ENCODE measurements around the gene GOLT1A. TPM values are rescaled to one million over a fixed set of nuclear protein-coding genes. Genes with fewer than 3 reads are reported as not detected.

The GOLT1A gene
- total RNA-seq, 4 donors from 2014 or later = 0.91 to 1.5 TPM; not detected in 2

GRCh38 chr1:204232526-204232925 is 18.7 kb upstream of the GOLT1A start:
- TF ChIP-seq POLR2A (IDR thresholded peaks at IDR 0.05) (no peak), CTCF (IDR thresholded peaks at IDR 0.05) (no peak)
- no peak overlapping the region for H3K4me3 ChIP-seq (ENCODE audit: low read depth, poor library complexity, severe bottlenecking)
- intact Hi-C loops (cut with DNase I; ENCODE audit: low total_unique reads) = no loop called here
- DNase-seq (ENCODE audit: low spot score in 2 of 2) = peak in 1 of 2 donors; percentile 31

GRCh38 chr1:204230211-204230610 is 16.4 kb upstream of the GOLT1A start:
- no peak overlapping the region for H3K4me3 ChIP-seq (ENCODE audit: low read depth, poor library complexity, severe bottlenecking)
- intact Hi-C loops (cut with DNase I; ENCODE audit: low total_unique reads) = no loop called here
- WGBS, 2 donors = 96 to 97% methylated on average over 14 of the region's 14 CpGs
- TF ChIP-seq POLR2A (IDR thresholded peaks at IDR 0.05) = no peak
- no peak for TF ChIP-seq CTCF (IDR thresholded peaks at IDR 0.05)
- DNase-seq (ENCODE audit: low spot score in 2 of 2) = peak in 1 of 2 donors; percentile 52

- peak in 1 of 2 donors; percentile 68 for DNase-seq (ENCODE audit: low spot score in 2 of 2)
- intact Hi-C loops (cut with DNase I; ENCODE audit: low total_unique reads) = no loop called here
- TF ChIP-seq CTCF (IDR thresholded peaks at IDR 0.05) = no peak
- TF ChIP-seq POLR2A (IDR thresholded peaks at IDR 0.05) = no peak
- WGBS, 2 donors = 95 to 98% methylated on average over 13 of the region's 13 CpGs
- H3K4me3 ChIP-seq (ENCODE audit: low read depth, poor library complexity, severe bottlenecking) = no peak overlapping the region
These were observed 15.1 kb upstream of the GOLT1A start for GRCh38 chr1:204228896-204229295.

GRCh38 chr1:204227996-204228785 is 14.4 kb upstream of the GOLT1A start:
- intact Hi-C loops (cut with DNase I; ENCODE audit: low total_unique reads) = no loop called here
- 90% methylated on average over 20 of the region's 20 CpGs for WGBS, 2 donors
- peak in 1 of 2 donors; percentile 68 for DNase-seq (ENCODE audit: low spot score in 2 of 2)
- TF ChIP-seq CTCF (IDR thresholded peaks at IDR 0.05) = no peak
- H3K4me3 ChIP-seq (ENCODE audit: low read depth, poor library complexity, severe bottlenecking) = no peak overlapping the region

- no peak for TF ChIP-seq POLR2A (IDR thresholded peaks at IDR 0.05)
- no peak for TF ChIP-seq CTCF (IDR thresholded peaks at IDR 0.05)
- H3K4me3 ChIP-seq (ENCODE audit: low read depth, poor library complexity, severe bottlenecking) = no peak overlapping the region
- 97 to 98% methylated on average over 2 of the region's 2 CpGs for WGBS, 2 donors
- intact Hi-C loops (cut with DNase I; ENCODE audit: low total_unique reads) = no loop called here
- DNase-seq (ENCODE audit: low spot score in 2 of 2) = no peak
These were observed 13.6 kb upstream of the GOLT1A start for GRCh38 chr1:204227351-204227750.

Data from lower leg skin (tissue), 4 donors.